GM12878 (cell line): ENCODE data around the gene NPBWR2. TPM values are rescaled to one million over a fixed set of nuclear protein-coding genes. Genes with fewer than 3 reads are reported as not detected.

Experiments used
- ATAC-seq: fragments of 200-7000 bp; cut with Tn5 transposase; 3 replicates; pipeline ENCODE4 v1.9.1; 2020; ENCODE audit warnings: mild to moderate bottlenecking, moderate library complexity
- BruUV-seq: library from RNA; stranded (reverse); fragments of 400-500 nt; replicated peaks from 2 replicates; lab custom pipeline; 2021; lab: Mats Ljungman, UMichigan
- CTCF ChIA-PET: fragments of 300-600 bp; sonication (Branson Sonifier 250); formaldehyde crosslinking; extraction: SDS; loops from one replicate; lab custom pipeline; 2021; ENCODE audit warnings: inconsistent platforms; lab: Yijun Ruan, JAX
- POLR2A ChIA-PET: fragments of 350-600 bp; formaldehyde crosslinking; extraction: SDS; loops from one replicate; lab custom pipeline; 2021; ENCODE audit warnings: inconsistent platforms; lab: Charles Lee
- RAD21 ChIA-PET: fragments of 300-600 bp; sonication (Branson Sonifier 250); formaldehyde crosslinking; loops from one replicate; lab custom pipeline; 2023; ENCODE audit warnings: antibody characterized with exemption; ENCODE audit not compliant: unreplicated experiment; lab: Charles Lee
- SMC1A ChIA-PET: fragments of 300-600 bp; sonication (Branson Sonifier 250); formaldehyde crosslinking; loops from one replicate; lab custom pipeline; 2023; ENCODE audit not compliant: unreplicated experiment, uncharacterized antibody; lab: Charles Lee
- DNase-seq: peaks from one replicate; pipeline ENCODE4 v3.0.0-alpha.2; 2011; ENCODE audit warnings: low read depth, low spot score
- FAIRE-seq: peaks from 3 replicates; lab custom pipeline; 2011; peaks lifted over from hg19 to GRCh38; lab: Jason Lieb, UNC
- H2AFZ ChIP-seq: 2 replicates; pipeline ENCODE4 v1.6.0; 2011; ENCODE audit warnings: low read depth, low read length, control low read depth; ENCODE audit not compliant: control insufficient read depth
- H3K27ac ChIP-seq: 2 replicates; pipeline ENCODE4 v1.5.1; 2011; ENCODE audit warnings: control low read depth; ENCODE audit not compliant: control insufficient read depth, insufficient read depth
- H3K27me3 ChIP-seq, 2 experiments: replicated peaks in 1 of 2; 2 replicates each; pipeline versions ENCODE4 v1.6.0 to v1.6.1; 2011; ENCODE audit warnings: low read length in 1 of 2; ENCODE audit not compliant: control insufficient read depth in 2 of 2, insufficient read depth in 2 of 2
- H3K36me3 ChIP-seq, 2 experiments: 2 replicates each; pipeline ENCODE4 v1.5.1; 2011; ENCODE audit warnings: low read length in 1 of 2; ENCODE audit not compliant: control insufficient read depth in 2 of 2, insufficient read depth in 2 of 2
- H3K4me1 ChIP-seq: 2 replicates; pipeline ENCODE4 v1.6.1; 2011; ENCODE audit warnings: mild to moderate bottlenecking, low read length, moderate library complexity, mixed read lengths; ENCODE audit not compliant: control insufficient read depth, insufficient read depth
- H3K4me2 ChIP-seq: 2 replicates; pipeline ENCODE4 v1.6.0; 2011; ENCODE audit warnings: control low read depth; ENCODE audit not compliant: control insufficient read depth, insufficient read depth
- H3K4me3 ChIP-seq: fragments of 200-600 bp; sonication (generic); 2 replicates; pipeline ENCODE4 v1.5.1; 2016
- H3K79me2 ChIP-seq: 2 replicates; pipeline ENCODE4 v1.6.0; 2011; ENCODE audit warnings: low read length; ENCODE audit not compliant: control insufficient read depth, insufficient read depth
- H3K9ac ChIP-seq: 2 replicates; pipeline ENCODE4 v1.8.0; 2011; ENCODE audit warnings: low read length, control low read depth, mixed read lengths; ENCODE audit not compliant: control insufficient read depth, insufficient read depth
- H3K9me3 ChIP-seq: replicated peaks from 3 replicates; pipeline ENCODE4 v1.5.1; 2011; ENCODE audit warnings: mild to moderate bottlenecking, low read length; ENCODE audit not compliant: control insufficient read depth, insufficient read depth
- H4K20me1 ChIP-seq: 2 replicates; pipeline ENCODE4 v1.6.0; 2011; ENCODE audit not compliant: control insufficient read depth, insufficient read depth
- CBFB ChIP-seq: IDR thresholded peaks from 2 replicates; pipeline ENCODE4 v1.6.1; 2016; ENCODE audit warnings: antibody characterized with exemption, low read depth
- EED ChIP-seq: sonication (generic); IDR thresholded peaks from 2 replicates; pipeline ENCODE4 v1.6.1; 2016; ENCODE audit warnings: antibody characterized with exemption, low read depth
- EGR1 ChIP-seq, 2 experiments: IDR thresholded peaks; 1 replicate in 1 of 2; 2 replicates in 1 of 2; pipeline ENCODE4 v1.6.1; 2011 to 2012; ENCODE audit warnings: low read depth in 2 of 2, low read length in 2 of 2, borderline replicate concordance in 1 of 2, mild to moderate bottlenecking in 1 of 2, moderate library complexity in 1 of 2
- ELK1 ChIP-seq: IDR thresholded peaks from 2 replicates; pipeline ENCODE4 v1.6.1; 2012; ENCODE audit warnings: low read depth, low read length, improper control_type of control experiment
- HCFC1 ChIP-seq: fragments of 150-350 bp; IDR thresholded peaks from 2 replicates; pipeline ENCODE4 v1.6.1; 2014; ENCODE audit warnings: low read length
- NFXL1 ChIP-seq: fragments of 450-650 bp; IDR thresholded peaks from 2 replicates; pipeline ENCODE4 v1.6.1; 2017; ENCODE audit warnings: antibody characterized with exemption, mild to moderate bottlenecking, borderline replicate concordance
- NR2F1 ChIP-seq: fragments of 450-650 bp; conservative IDR thresholded peaks from 2 replicates; pipeline ENCODE4 v1.6.1; 2017; ENCODE audit warnings: mild to moderate bottlenecking
- RB1 ChIP-seq: fragments of 450-650 bp; formaldehyde crosslinking; IDR thresholded peaks from 2 replicates; pipeline ENCODE4 v1.6.1; 2017; ENCODE audit warnings: mild to moderate bottlenecking, borderline replicate concordance
- RCOR1 ChIP-seq: conservative IDR thresholded peaks from 2 replicates; pipeline ENCODE4 v1.6.1; 2012; ENCODE audit warnings: low read depth, low read length, improper control_type of control experiment
- SKIL ChIP-seq: fragments of 450-650 bp; IDR thresholded peaks from 2 replicates; pipeline ENCODE4 v1.6.1; 2017; ENCODE audit warnings: mild to moderate bottlenecking, low read depth, inconsistent platforms; ENCODE audit not compliant: poor library complexity, severe bottlenecking
- WRNIP1 ChIP-seq: IDR thresholded peaks from 2 replicates; pipeline ENCODE4 v1.6.1; 2011; ENCODE audit warnings: low read depth, low read length, improper control_type of control experiment, borderline replicate concordance
- ZBTB40 ChIP-seq: fragments of 450-650 bp; IDR thresholded peaks from 2 replicates; pipeline ENCODE4 v1.6.1; 2016; ENCODE audit warnings: mild to moderate bottlenecking, moderate library complexity, borderline replicate concordance
- WGBS: methylation state at CpG from one replicate; pipeline ENCODE4 v1.1.6; 2016; ENCODE audit warnings: low lambda C conversion rate; ENCODE audit not compliant: insufficient replicate concordance, insufficient coverage; ENCODE audit errors: missing lambda C conversion rate; 5-methylcytosine and 5-hydroxymethylcytosine counted together
- in situ Hi-C: fragments of 300-500 bp; cut with MboI; formaldehyde crosslinking; loops from 9 replicates; pipeline ENCODE4 v1.14.3; 2018; ENCODE audit warnings: mixed read lengths
- intact Hi-C: fragments of 100-400 bp; cut with micrococcal nuclease; formaldehyde crosslinking; loops from one replicate; pipeline ENCODE4 v1.14.2; 2022; ENCODE audit not compliant: unreplicated experiment
- polyA plus RNA-seq, 11 experiments: library from polyadenylated mRNA; depleted of rRNA in 4 of 11; unstranded in 6 of 11; stranded (reverse) in 5 of 11; fragments of >200 nt; fragmentation: Nextera tagmentation in 4 of 11; fragmentation: Illumina TruSeq in 1 of 11; extraction: Ambion mirVana in 4 of 11; extraction: Trizol in 1 of 11; gene quantifications; 1 replicate in 1 of 11; 2 replicates in 10 of 11; pipeline versions ENCODE4 v1.2.1 to v1.2.3, GENCODE V29; 2011 to 2016; ENCODE audit warnings: inconsistent platforms in 2 of 11, missing spikeins in 2 of 11, low read depth in 1 of 11
- total RNA-seq, 4 experiments: library from RNA; depleted of rRNA in 3 of 4; stranded (reverse); fragments of >200 nt in 3 of 4; fragmentation: Illumina TruSeq in 1 of 4; extraction: Trizol in 1 of 4; gene quantifications; 2 replicates each; pipeline versions ENCODE4 v1.2.1 to v1.2.3, GENCODE V29; 2013 to 2021

The NPBWR2 gene
- total and polyA plus RNA-seq, 10 of the 15 experiments (the other 5 are each of a cell fraction or from before 2014, with no cell fraction given): not detected

DNA sequence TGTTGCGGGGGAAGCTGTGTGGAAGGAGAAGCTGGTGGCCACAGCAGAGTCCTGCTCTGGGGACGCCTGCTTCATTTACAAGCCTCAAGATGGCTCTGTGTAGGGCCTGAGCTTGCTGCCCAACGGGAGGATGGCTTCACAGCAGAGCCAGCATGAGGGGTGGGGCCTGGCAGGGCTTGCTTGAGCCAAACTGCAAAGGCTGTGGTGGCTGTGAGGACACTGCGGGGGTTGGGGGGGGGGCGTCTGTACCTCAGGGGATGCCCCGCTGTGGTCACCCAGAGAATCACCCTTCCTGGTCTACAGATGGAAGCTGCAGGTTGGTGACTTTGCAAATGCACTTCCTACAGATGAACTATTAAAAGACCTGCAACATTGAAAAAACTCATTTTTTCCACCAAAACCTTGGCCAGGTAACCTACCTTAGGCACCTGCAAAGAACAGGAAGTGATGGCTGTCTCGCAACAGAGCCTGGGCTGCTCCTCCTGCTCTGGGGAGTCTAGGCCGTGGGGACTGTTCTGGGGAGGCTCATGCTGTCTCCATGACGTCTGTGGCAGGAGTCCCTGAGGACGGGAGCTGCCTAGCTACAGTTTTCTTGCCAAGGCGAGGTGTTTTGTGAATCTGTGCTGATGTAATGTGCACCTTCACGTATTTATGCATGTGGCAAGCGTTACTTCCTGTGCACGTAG, 7.3 kb downstream of the NPBWR2 start (continued):
- no peak for TF ChIP-seq ZBTB40
- no peak for TF ChIP-seq WRNIP1
- TF ChIP-seq NR2F1: no peak
- TF ChIP-seq RB1: no peak
- no peak for TF ChIP-seq NFXL1

- Histone ChIP-seq H3K36me3 (no peaks in the 10 kb centered on the region), H2AFZ (no peak overlapping the region), H3K27me3 (peaks cover 4 to 11% of the 10 kb centered on the region in 2 experiments; a peak in 3 of 4 replicates), H3K4me3 (no peak overlapping the region), H3K4me2 (no peak overlapping the region), H4K20me1 (no peaks in the 10 kb centered on the region), H3K4me1 (peaks cover 16% of the 10 kb centered on the region), H3K9me3 (no peaks in the 10 kb centered on the region), H3K79me2 (no peaks in the 10 kb centered on the region), H3K27ac (no peak overlapping the region), H3K9ac (no peak overlapping the region)
- BruUV-seq: no TSS peak
- RAD21 ChIA-PET: interaction anchor here (1.1 to 1.9 kb wide), 5 partner anchors 10 to 119 kb away, joined by 3 to 7 read pairs (median 6); partner anchors contain the start of genes LKAAEAR1, OPRL1, RGS19 and SAMD10
- WGBS: 53% methylated on average over 21 of the region's 21 CpGs
- POLR2A ChIA-PET: interaction anchor here (1.1 kb wide), 1 partner anchor 156 kb away, joined by 3 read pairs; the partner anchor contains the start of gene PCMTD2
- no peak for ATAC-seq
- TF ChIP-seq ELK1 (no peak), SKIL (no peak), EED (no peak), HCFC1 (no peak), CBFB (no peak), RCOR1 (no peak), EGR1 (IDR thresholded peaks at IDR 0.05; ENCODE audit: borderline replicate concordance in 1 of 2, low read depth in 2 of 2, low read length in 2 of 2) (no peak)
- CTCF ChIA-PET: interaction anchor here (0.6 to 2.6 kb wide), 6 partner anchors 9 to 1131 kb away, joined by 3 to 7 read pairs (median 4); partner anchors contain the start of gene LKAAEAR1
- no peak for DNase-seq
- in situ Hi-C loops: no loop called here
- intact Hi-C loops: no loop called here
- SMC1A ChIA-PET: interaction anchor here (1.3 to 1.7 kb wide), 2 partner anchors 22 to 60 kb away, joined by 3 to 7 read pairs; no protein-coding TSS in a partner anchor
- no peak for FAIRE-seq
Observed at GRCh38 chr20:64099086-64099786, 8.1 kb downstream of the NPBWR2 start.
